Osteoblast (primary cell): ENCODE results near the gene CLSTN2. TPM values are rescaled to one million over a fixed set of nuclear protein-coding genes. Genes with fewer than 3 reads are reported as not detected.

ENCODE experiments used
- DNase-seq: peaks from one replicate; pipeline ENCODE4 v3.0.0; 2011; ENCODE audit warnings: low spot score, mixed read lengths; ENCODE audit not compliant: insufficient read length; ENCODE audit errors: missing footprints
- H2AFZ ChIP-seq: 2 replicates; pipeline ENCODE4 v1.6.0; 2011; ENCODE audit warnings: mild to moderate bottlenecking, low read length
- H3K27ac ChIP-seq: 2 replicates; pipeline ENCODE4 v1.5.1; 2011; ENCODE audit warnings: mild to moderate bottlenecking, low read depth, low read length, moderate library complexity
- H3K27me3 ChIP-seq: 2 replicates; pipeline ENCODE4 v1.6.0; 2012; ENCODE audit warnings: mild to moderate bottlenecking, control low read depth, inconsistent platforms, low read length, moderate library complexity; ENCODE audit not compliant: insufficient read depth
- H3K36me3 ChIP-seq: 2 replicates; pipeline ENCODE4 v1.5.1; 2011; ENCODE audit warnings: mild to moderate bottlenecking, low read length, control low read depth, moderate library complexity; ENCODE audit not compliant: insufficient read depth
- H3K4me1 ChIP-seq: 2 replicates; pipeline ENCODE4 v1.5.1; 2011; ENCODE audit warnings: mild to moderate bottlenecking, low read length, control low read depth, moderate library complexity; ENCODE audit not compliant: insufficient read depth
- H3K4me2 ChIP-seq: 2 replicates; pipeline ENCODE4 v1.6.0; 2011; ENCODE audit warnings: mild to moderate bottlenecking, low read length; ENCODE audit not compliant: insufficient read depth
- H3K4me3 ChIP-seq: fragments of 200-600 bp; sonication (generic); 3 replicates; pipeline ENCODE4 v1.5.1; 2012; ENCODE audit warnings: mild to moderate bottlenecking, low read length, inconsistent platforms; ENCODE audit not compliant: insufficient read depth
- H3K79me2 ChIP-seq: 2 replicates; pipeline ENCODE4 v1.6.0; 2012; ENCODE audit warnings: mild to moderate bottlenecking, low read length, control low read depth, inconsistent platforms; ENCODE audit not compliant: insufficient read depth
- H3K9me3 ChIP-seq: 2 replicates; pipeline ENCODE4 v1.5.1; 2011; ENCODE audit warnings: low read depth, low read length, control low read depth
- H4K20me1 ChIP-seq: 2 replicates; pipeline ENCODE4 v1.6.0; 2012; ENCODE audit warnings: mild to moderate bottlenecking, low read length, control low read depth; ENCODE audit not compliant: insufficient read depth
- CTCF ChIP-seq: IDR thresholded peaks from 2 replicates; pipeline ENCODE4 v1.5.1; 2011; ENCODE audit warnings: mild to moderate bottlenecking, low read depth, low read length, moderate library complexity; ENCODE audit errors: extremely low read depth
- total RNA-seq: library from RNA; depleted of rRNA; stranded (reverse); fragments of >200 nt; gene quantifications from 2 replicates; pipeline ENCODE4 v1.2.3, GENCODE V29; 2012

CLSTN2 gene
- total RNA-seq, 1 donor, result under 0.01 TPM

DNA sequence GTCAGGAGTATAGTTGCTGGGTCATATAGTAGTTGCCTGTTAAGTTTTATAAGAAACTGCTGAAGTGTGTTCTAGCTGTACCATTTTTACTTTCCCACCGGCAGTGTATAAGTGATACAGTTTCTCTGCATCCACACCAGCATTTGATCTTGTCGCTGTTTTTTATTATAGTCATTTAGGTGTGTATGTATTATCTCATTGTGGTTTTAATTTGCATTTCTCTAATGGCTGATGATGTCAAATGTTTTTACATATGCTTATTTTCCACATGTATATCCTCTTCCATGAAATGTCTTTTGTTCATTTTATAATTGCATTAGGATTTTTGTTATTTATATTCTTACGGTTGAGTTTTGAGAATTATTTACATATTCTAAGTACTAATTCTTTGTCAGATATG lies 254.3 kb downstream of the CLSTN2 start:
- no peak for TF ChIP-seq CTCF
- no peak for DNase-seq
- Histone ChIP-seq H2AFZ (no peak overlapping the region), H3K4me3 (no peak overlapping the region), H3K4me1 (peaks cover 15% of the 10 kb centered on the region), H3K27ac (no peak overlapping the region), H3K27me3 (peaks cover 4% of the 10 kb centered on the region), H3K79me2 (no peaks in the 10 kb centered on the region), H3K4me2 (no peak overlapping the region), H3K9me3 (no peaks in the 10 kb centered on the region), H3K36me3 (no peaks in the 10 kb centered on the region), H4K20me1 (no peaks in the 10 kb centered on the region)

GRCh38 chr3:140189976-140190375 lies 255.0 kb downstream of the CLSTN2 start:
- H2AFZ ChIP-seq, result no peak overlapping the region
- H3K27me3 ChIP-seq, result peaks cover 8% of the 10 kb centered on the region
- H3K27ac ChIP-seq, result no peak overlapping the region
- H3K79me2 ChIP-seq, result no peaks in the 10 kb centered on the region
- no peaks in the 10 kb centered on the region for H3K36me3 ChIP-seq
- no peak overlapping the region for H3K4me3 ChIP-seq
- TF ChIP-seq CTCF, result no peak
- no peak for DNase-seq
- H3K4me1 ChIP-seq, result peaks cover 15% of the 10 kb centered on the region
- no peaks in the 10 kb centered on the region for H4K20me1 ChIP-seq
- no peaks in the 10 kb centered on the region for H3K9me3 ChIP-seq
- H3K4me2 ChIP-seq, result no peak overlapping the region

GRCh38 chr3:140196970-140197369 lies 262.0 kb downstream of the CLSTN2 start:
- Histone ChIP-seq H3K27me3 (peaks cover 11% of the 10 kb centered on the region), H3K9me3 (no peaks in the 10 kb centered on the region), H3K4me1 (no peaks in the 10 kb centered on the region), H2AFZ (no peak overlapping the region), H3K27ac (no peak overlapping the region), H4K20me1 (no peaks in the 10 kb centered on the region), H3K36me3 (no peaks in the 10 kb centered on the region), H3K4me2 (no peak overlapping the region), H3K79me2 (no peaks in the 10 kb centered on the region), H3K4me3 (no peak overlapping the region)
- TF ChIP-seq CTCF, result no peak
- DNase-seq, result no peak

DNA sequence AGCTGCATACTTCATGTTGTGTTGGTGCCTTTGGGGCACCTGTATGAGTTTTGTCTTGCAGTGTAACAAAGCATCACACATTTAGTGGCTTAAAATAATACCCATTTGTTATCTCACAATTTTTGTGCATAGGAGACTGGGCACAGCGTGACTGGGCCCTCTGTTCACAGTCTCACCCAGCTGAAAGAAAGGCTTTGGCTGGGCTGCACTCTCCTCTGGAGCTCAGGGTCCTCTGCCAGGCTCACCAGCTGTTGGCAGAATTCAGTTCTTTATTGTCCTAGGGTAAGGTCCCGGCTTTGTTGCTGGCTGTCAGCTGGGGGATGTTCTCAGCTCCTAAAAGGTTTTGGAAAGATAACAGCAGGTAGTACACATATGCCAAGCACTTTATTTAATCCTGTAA lies 263.3 kb downstream of the CLSTN2 start:
- Histone ChIP-seq H3K9me3 (no peaks in the 10 kb centered on the region), H3K36me3 (no peaks in the 10 kb centered on the region), H3K27me3 (peaks cover 10% of the 10 kb centered on the region), H3K4me2 (no peak overlapping the region), H3K4me1 (no peaks in the 10 kb centered on the region), H4K20me1 (no peaks in the 10 kb centered on the region), H3K4me3 (no peak overlapping the region), H3K27ac (no peak overlapping the region), H3K79me2 (no peaks in the 10 kb centered on the region), H2AFZ (no peak overlapping the region)
- DNase-seq, result no peak
- no peak for TF ChIP-seq CTCF
